ENCODE data around the gene FBXL15.

DNA sequence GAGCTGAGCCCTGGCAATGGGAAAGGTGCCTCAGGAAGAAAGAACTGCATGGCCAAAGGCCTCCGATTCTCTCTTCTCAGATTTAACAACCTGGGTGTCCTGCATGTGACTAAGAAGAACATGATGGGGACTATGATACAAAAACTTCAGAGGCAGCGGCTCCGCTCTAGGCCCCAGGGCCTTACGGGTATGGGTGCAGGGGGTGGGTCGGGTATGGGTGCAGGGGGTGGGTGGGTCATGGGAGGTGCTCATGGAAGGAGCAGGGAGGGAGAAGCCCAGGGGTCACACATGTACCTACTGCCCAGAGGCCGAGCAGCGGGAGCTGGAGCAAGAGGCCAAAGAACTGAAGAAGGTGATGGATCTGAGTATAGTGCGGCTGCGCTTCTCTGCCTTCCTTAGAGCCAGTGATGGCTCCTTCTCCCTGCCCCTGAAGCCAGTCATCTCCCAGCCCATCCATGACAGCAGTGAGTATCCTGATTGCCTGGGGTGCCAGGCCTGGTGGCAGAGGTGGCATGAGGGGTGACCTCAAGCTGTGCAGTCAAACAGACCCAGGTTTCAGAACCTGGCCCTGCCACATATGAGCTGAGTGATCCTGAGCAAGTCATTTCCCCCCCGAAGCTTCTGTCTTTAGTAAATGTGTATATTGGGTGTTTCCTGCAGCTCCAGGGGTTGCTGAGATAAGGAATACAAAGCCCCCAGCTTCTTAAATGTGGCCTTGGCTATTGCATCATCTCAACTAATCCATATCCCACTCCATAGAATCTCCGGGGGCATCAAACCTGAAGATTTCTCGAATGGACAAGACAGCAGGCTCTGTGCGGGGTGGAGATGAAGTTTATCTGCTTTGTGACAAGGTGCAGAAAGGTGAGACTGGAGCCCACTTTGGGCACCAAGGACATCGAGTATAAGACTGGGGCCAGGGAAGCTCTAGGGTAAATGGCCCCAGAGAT, 23.1 kb upstream of the FBXL15 start:
- TF ChIP-seq, protein P1, sequence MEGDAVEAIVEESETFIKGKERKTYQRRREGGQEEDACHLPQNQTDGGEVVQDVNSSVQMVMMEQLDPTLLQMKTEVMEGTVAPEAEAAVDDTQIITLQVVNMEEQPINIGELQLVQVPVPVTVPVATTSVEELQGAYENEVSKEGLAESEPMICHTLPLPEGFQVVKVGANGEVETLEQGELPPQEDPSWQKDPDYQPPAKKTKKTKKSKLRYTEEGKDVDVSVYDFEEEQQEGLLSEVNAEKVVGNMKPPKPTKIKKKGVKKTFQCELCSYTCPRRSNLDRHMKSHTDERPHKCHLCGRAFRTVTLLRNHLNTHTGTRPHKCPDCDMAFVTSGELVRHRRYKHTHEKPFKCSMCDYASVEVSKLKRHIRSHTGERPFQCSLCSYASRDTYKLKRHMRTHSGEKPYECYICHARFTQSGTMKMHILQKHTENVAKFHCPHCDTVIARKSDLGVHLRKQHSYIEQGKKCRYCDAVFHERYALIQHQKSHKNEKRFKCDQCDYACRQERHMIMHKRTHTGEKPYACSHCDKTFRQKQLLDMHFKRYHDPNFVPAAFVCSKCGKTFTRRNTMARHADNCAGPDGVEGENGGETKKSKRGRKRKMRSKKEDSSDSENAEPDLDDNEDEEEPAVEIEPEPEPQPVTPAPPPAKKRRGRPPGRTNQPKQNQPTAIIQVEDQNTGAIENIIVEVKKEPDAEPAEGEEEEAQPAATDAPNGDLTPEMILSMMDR (conservative IDR thresholded peaks at IDR 0.05 in 1 of 2, IDR thresholded peaks at IDR 0.05 in 1 of 2; ENCODE audit: low read depth in 1 of 2, low read length in 2 of 2) = no peak
- no peak for TF ChIP-seq EZH2 (IDR thresholded peaks at IDR 0.05; ENCODE audit: low read length, missing control alignments)
